Sigmoid colon (tissue), 4 donors: ENCODE data around the gene MROH2A.

Experiments used
- CTCF ChIP-seq, 4 experiments: fragments of 450-650 bp in 3 of 4; fragments of 200-600 bp in 1 of 4; IDR thresholded peaks; one replicate each; pipeline ENCODE4 v1.5.1; 2016 to 2019; ENCODE audit warnings: antibody characterized with exemption in 4 of 4, mild to moderate bottlenecking in 3 of 4, moderate library complexity in 2 of 4
- POLR2A ChIP-seq, 2 donors: fragments of 450-650 bp; IDR thresholded peaks; one replicate each; pipeline ENCODE4 v1.6.1; 2016; ENCODE audit warnings: antibody characterized with exemption in 2 of 2, mild to moderate bottlenecking in 2 of 2, moderate library complexity in 2 of 2
- POLR2AphosphoS5 ChIP-seq, 4 donors: sonication (generic); formaldehyde crosslinking; IDR thresholded peaks; one replicate each; pipeline ENCODE4 v1.6.1; 2017; ENCODE audit warnings: antibody characterized with exemption in 4 of 4

- no peak for TF ChIP-seq CTCF (IDR thresholded peaks at IDR 0.05)
- TF ChIP-seq POLR2AphosphoS5 (IDR thresholded peaks at IDR 0.05) = no peak
- TF ChIP-seq POLR2A (IDR thresholded peaks at IDR 0.05) = no peak
These were observed 51.3 kb downstream of the MROH2A start for GRCh38 chr2:233829193-233830110.
